Measurements from ENCODE around the gene CEP57. TPM values are rescaled to one million over a fixed set of nuclear protein-coding genes. Genes with fewer than 3 reads are reported as not detected.
A peak's percentile ranks its signal among the peaks of the same experiment; 100 is the strongest.

Gene CEP57
- total and polyA plus RNA-seq, 2 of the 13 experiments (the other 11 are each of a cell fraction or from before 2014, with no cell fraction given): 34.3 to 59.4 TPM

DNA sequence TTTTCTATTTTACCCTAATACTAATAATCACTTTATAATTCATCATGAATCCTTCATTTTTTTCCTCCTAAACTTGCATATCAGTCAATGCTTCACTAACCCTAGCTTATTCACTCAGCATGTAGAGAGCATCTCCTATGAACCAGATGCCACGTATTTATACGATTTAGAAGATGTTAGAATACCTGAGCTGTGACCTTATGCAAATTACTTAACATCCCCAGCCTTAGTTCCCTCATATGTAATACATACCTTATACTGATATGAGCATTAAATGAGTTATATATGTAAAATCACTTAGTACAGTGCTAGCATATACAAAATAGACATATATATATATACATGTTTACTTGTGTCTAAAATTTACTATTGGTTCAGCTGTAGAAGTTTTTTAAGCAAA, 9.8 kb upstream of the CEP57 start (continued):
- TF ChIP-seq ZFP41 (CRISPR knock-in tag; IDR thresholded peaks at IDR 0.05; ENCODE audit: borderline replicate concordance) (no peak), CBX5 (CRISPR knock-in tag; IDR thresholded peaks at IDR 0.05; ENCODE audit: borderline replicate concordance) (no peak), ATF7-NPFF (CRISPR knock-in tag; IDR thresholded peaks at IDR 0.05; ENCODE audit: low read depth) (no peak), FOSL2 (CRISPR knock-in tag; IDR thresholded peaks at IDR 0.05) (no peak), ZNF670 (CRISPR knock-in tag; IDR thresholded peaks at IDR 0.05; ENCODE audit: borderline replicate concordance) (no peak)
- TF ChIP-seq, protein P1, sequence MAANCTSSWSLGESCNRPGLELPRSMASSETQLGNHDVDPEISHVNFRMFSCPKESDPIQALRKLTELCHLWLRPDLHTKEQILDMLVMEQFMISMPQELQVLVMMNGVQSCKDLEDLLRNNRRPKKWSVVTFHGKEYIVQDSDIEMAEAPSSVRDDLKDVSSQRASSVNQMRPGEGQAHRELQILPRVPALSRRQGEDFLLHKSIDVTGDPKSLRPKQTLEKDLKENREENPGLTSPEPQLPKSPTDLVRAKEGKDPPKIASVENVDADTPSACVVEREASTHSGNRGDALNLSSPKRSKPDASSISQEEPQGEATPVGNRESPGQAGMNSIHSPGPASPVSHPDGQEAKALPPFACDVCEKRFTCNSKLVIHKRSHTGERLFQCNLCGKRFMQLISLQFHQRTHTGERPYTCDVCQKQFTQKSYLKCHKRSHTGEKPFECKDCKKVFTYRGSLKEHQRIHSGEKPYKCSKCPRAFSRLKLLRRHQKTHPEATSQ (CRISPR knock-in tag; IDR thresholded peaks at IDR 0.05; ENCODE audit: borderline replicate concordance): no peak

DNA sequence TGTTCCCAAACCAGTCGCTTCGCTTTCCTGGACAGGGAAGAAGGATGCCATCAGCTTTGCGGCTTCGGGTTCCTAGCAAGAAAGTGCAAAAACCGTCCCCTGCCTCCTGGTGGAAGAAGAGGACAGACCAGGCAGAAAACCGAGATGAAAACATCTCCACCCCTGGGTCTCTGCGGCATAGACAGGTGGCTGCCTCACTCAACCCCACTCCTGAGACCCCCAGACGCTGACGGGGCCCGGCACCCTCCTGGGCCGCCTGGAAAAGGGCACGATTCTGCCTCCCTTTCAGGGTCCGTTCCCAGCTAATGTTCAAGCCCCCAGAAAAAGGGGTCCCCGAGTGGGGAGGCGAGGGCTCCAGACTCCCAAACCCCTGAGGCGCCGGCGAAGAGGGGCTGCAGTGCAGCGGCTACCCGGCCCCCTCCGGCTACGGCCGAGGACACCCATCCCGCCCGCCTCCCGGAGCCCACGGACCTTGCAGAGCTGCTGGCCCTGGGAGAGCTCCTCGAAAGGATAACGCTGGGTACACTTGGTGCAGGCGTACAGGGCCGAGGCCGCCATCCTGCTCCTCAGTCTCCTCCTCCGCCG, 1.3 kb upstream of the CEP57 start:
- Histone ChIP-seq H2AFZ (ENCODE audit: low read length) (no peak overlapping the region), H4K20me1 (ENCODE audit: insufficient read depth, low read length) (no peaks in the 10 kb centered on the region; the same call in 1 of the 2 replicates), H3K27me3 (ENCODE audit: control insufficient read depth in 1 of 2, insufficient read depth in 2 of 2, low read length in 2 of 2) (no peaks in the 10 kb centered on the region; a peak in 1 of 5 replicates), H3K36me3 (replicated peaks in 1 of 2; ENCODE audit: control insufficient read depth in 1 of 2, insufficient read depth in 2 of 2, low read length in 2 of 2) (peaks cover 5 to 14% of the 10 kb centered on the region in 2 experiments), H3K4me2 (ENCODE audit: low read depth, low read length) (peak overlapping the region; percentile 83), H3K79me2 (ENCODE audit: insufficient read depth, low read length) (peaks cover 47% of the 10 kb centered on the region), H3K4me3 (replicated peaks in 1 of 3; ENCODE audit: insufficient read depth in 1 of 3, low read depth in 2 of 3, low read length in 3 of 3) (peak overlapping the region; percentile 87 to 98 (median 97)), H3K4me1 (ENCODE audit: insufficient read depth, low read length) (peaks cover 41% of the 10 kb centered on the region), H3K9me3 (ENCODE audit: low read length) (no peaks in the 10 kb centered on the region), H3K9ac (ENCODE audit: insufficient read depth, low read depth, low read length) (peak overlapping the region; percentile 97), H3K27ac (ENCODE audit: extremely low read length, insufficient read depth, low read length) (peak overlapping the region; percentile 98)
- peak; percentile 30 for DNase-seq (ENCODE audit: low spot score)
- in situ Hi-C loops (cut with HindIII; ENCODE audit: extremely low pct_ligation_motif_present, low pct_unique_long_range_greater_than_20kb) (no loop called here), intact Hi-C loops (cut with micrococcal nuclease; ENCODE audit: unreplicated experiment) (loop anchor here (1.0 to 2.0 kb wide), 2 partner anchors 558 to 600 kb away; partner anchors contain the start of genes CCDC82 and SESN3)
- FAIRE-seq: no peak
- no TSS peak for BruUV-seq (replicated peaks)
- 2% methylated on average over 11 of the region's 34 CpGs for WGBS (ENCODE audit: low lambda C conversion rate)
- CTCF ChIA-PET (ENCODE audit: low intra/inter-chr PET ratio, low total read pairs): no interaction called here
- POLR2A ChIA-PET: interaction anchor here (0.8 to 3.3 kb wide), 8 partner anchors 9 to 816 kb away, joined by 3 to 35 read pairs (median 4); partner anchors contain the start of genes CCDC82, CWC15, JRKL and KDM4D
- peak; percentile 13 for ATAC-seq
- TF ChIP-seq ZNF790 (CRISPR knock-in tag; IDR thresholded peaks at IDR 0.05; ENCODE audit: borderline replicate concordance) (0 out of 2 replicates have a peak, but pooled peaks have one; percentile 49), CHCHD3 (CRISPR knock-in tag; IDR thresholded peaks at IDR 0.05) (no peak), GZF1 (CRISPR knock-in tag; IDR thresholded peaks at IDR 0.05) (0 out of 2 replicates have a peak, but pooled peaks have one; percentile 63), ZNF563 (CRISPR knock-in tag; IDR thresholded peaks at IDR 0.05) (peak; percentile 85), ZNF138 (CRISPR knock-in tag; IDR thresholded peaks at IDR 0.05; ENCODE audit: low read depth) (no peak), ZNF678 (CRISPR knock-in tag; IDR thresholded peaks at IDR 0.05) (peak; percentile 56; the same call in 1 of the 2 replicates), EHMT2 (IDR thresholded peaks at IDR 0.05; ENCODE audit: borderline replicate concordance, low read depth, low read length) (no peak), ZEB1 (IDR thresholded peaks at IDR 0.05; ENCODE audit: insufficient replicate concordance, low read depth) (no peak)
- TF ChIP-seq, protein P2, sequence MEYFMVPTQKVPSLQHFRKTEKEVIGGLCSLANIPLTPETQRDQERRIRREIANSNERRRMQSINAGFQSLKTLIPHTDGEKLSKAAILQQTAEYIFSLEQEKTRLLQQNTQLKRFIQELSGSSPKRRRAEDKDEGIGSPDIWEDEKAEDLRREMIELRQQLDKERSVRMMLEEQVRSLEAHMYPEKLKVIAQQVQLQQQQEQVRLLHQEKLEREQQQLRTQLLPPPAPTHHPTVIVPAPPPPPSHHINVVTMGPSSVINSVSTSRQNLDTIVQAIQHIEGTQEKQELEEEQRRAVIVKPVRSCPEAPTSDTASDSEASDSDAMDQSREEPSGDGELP (IDR thresholded peaks at IDR 0.05; ENCODE audit: borderline replicate concordance, low read depth): no peak
- TF ChIP-seq, protein P3, sequence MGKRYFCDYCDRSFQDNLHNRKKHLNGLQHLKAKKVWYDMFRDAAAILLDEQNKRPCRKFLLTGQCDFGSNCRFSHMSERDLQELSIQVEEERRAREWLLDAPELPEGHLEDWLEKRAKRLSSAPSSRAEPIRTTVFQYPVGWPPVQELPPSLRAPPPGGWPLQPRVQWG (CRISPR knock-in tag; IDR thresholded peaks at IDR 0.05; ENCODE audit: borderline replicate concordance, low read depth): no peak
